HCT116 (cell line): Measurements from ENCODE around the gene TCFL5. TPM values are rescaled to one million over a fixed set of nuclear protein-coding genes. Genes with fewer than 3 reads are reported as not detected.

Experiments used
- ATAC-seq: fragments of 200-7000 bp; cut with Tn5 transposase; 2 replicates; pipeline ENCODE4 v1.9.1; 2020; ENCODE audit warnings: mild to moderate bottlenecking, moderate library complexity
- BruUV-seq: library from RNA; stranded (reverse); fragments of 400-500 nt; replicated peaks from 2 replicates; lab custom pipeline; 2021; lab: Mats Ljungman, UMichigan
- CTCF ChIA-PET: fragments of 300-600 bp; sonication (Branson Sonifier 250); formaldehyde crosslinking; loops from one replicate; lab custom pipeline; 2021; ENCODE audit warnings: antibody characterized with exemption; lab: Charles Lee
- POLR2A ChIA-PET: fragments of 300-600, 350-600 bp; sonication (Branson Sonifier 250); formaldehyde crosslinking; loops from one replicate; lab custom pipeline; 2021; ENCODE audit warnings: antibody characterized with exemption; lab: Charles Lee
- RAD21 ChIA-PET, 2 experiments: fragments of 300-600 bp; sonication (Branson Sonifier 250); formaldehyde crosslinking; loops; one replicate each; lab custom pipeline; 2023; ENCODE audit warnings: low total read pairs in 2 of 2; ENCODE audit not compliant: uncharacterized antibody in 2 of 2, unreplicated experiment in 2 of 2, low non-redundant PET in 1 of 2; lab: Charles Lee
- DNase-seq: peaks from one replicate; pipeline ENCODE4 v3.0.0-alpha.2; 2010; ENCODE audit warnings: low read depth, low spot score
- H2AFZ ChIP-seq: fragments of 200-600 bp; shearing (Covaris generic), sonication (generic); 2 replicates; pipeline ENCODE4 v1.6.1; 2017; ENCODE audit warnings: low read depth, mixed run types, mixed read lengths, antibody characterized with exemption, low read length; ENCODE audit not compliant: poor library complexity, severe bottlenecking
- H3K27ac ChIP-seq: 2 replicates; pipeline ENCODE4 v1.5.1; 2012; ENCODE audit warnings: low read depth, low read length
- H3K27me3 ChIP-seq: fragments of 200-600 bp; sonication (generic); 2 replicates; pipeline ENCODE4 v1.6.1; 2016; ENCODE audit warnings: mixed run types, low read length, mixed read lengths; ENCODE audit not compliant: insufficient read depth
- H3K36me3 ChIP-seq, 2 experiments: fragments of 200-500 bp in 1 of 2; fragments of 200-600 bp in 1 of 2; sonication (Bioruptor generic) in 1 of 2; sonication (generic) in 1 of 2; 2 replicates each; pipeline versions ENCODE4 v1.5.1 to v1.6.1; 2014 to 2016; ENCODE audit warnings: low read length in 2 of 2, inconsistent platforms in 1 of 2, mixed read lengths in 1 of 2, mixed run types in 1 of 2; ENCODE audit not compliant: insufficient read depth in 2 of 2, control insufficient read depth in 1 of 2
- H3K4me1 ChIP-seq, 2 experiments: fragments of 200-600 bp in 1 of 2; sonication (generic) in 1 of 2; 2 replicates each; pipeline versions ENCODE4 v1.5.1 to v1.6.1; 2012 to 2017; ENCODE audit warnings: low read length in 2 of 2, inconsistent platforms in 1 of 2, mild to moderate bottlenecking in 1 of 2, mixed read lengths in 1 of 2, mixed run types in 1 of 2, moderate library complexity in 1 of 2; ENCODE audit not compliant: insufficient read depth in 2 of 2, control insufficient read depth in 1 of 2
- H3K4me2 ChIP-seq: fragments of 200-600 bp; sonication (generic); 2 replicates; pipeline ENCODE4 v1.6.1; 2017; ENCODE audit warnings: mixed run types, low read length, mixed read lengths
- H3K4me3 ChIP-seq, 2 experiments: fragments of 200-600 bp in 1 of 2; sonication (generic) in 1 of 2; replicated peaks in 1 of 2; 2 replicates each; pipeline ENCODE4 v1.5.1; 2011 to 2016; ENCODE audit warnings: low read length in 2 of 2, control low read depth in 1 of 2, low read depth in 1 of 2, mild to moderate bottlenecking in 1 of 2, mixed read lengths in 1 of 2, mixed run types in 1 of 2
- H3K79me2 ChIP-seq: fragments of 200-600 bp; sonication (generic); 2 replicates; pipeline ENCODE4 v1.6.1; 2017; ENCODE audit warnings: mild to moderate bottlenecking, mixed run types, low read length, moderate library complexity, mixed read lengths; ENCODE audit not compliant: insufficient read depth
- H3K9ac ChIP-seq: fragments of 200-600 bp; sonication (generic); 2 replicates; pipeline ENCODE4 v1.6.1; 2016; ENCODE audit warnings: low read length, mixed read lengths
- H3K9me2 ChIP-seq: fragments of 200-600 bp; sonication (generic), shearing (Covaris generic); 2 replicates; pipeline ENCODE4 v1.6.1; 2017; ENCODE audit warnings: mixed run types, mild to moderate bottlenecking, moderate library complexity; ENCODE audit not compliant: insufficient read depth
- H3K9me3 ChIP-seq, 2 experiments: fragments of 200-500 bp in 1 of 2; fragments of 200-600 bp in 1 of 2; sonication (Bioruptor generic) in 1 of 2; sonication (generic) in 1 of 2; 2 replicates each; pipeline ENCODE4 v1.6.1; 2014 to 2017; ENCODE audit warnings: low read length in 2 of 2, mixed read lengths in 2 of 2, inconsistent platforms in 1 of 2, low read depth in 1 of 2, mild to moderate bottlenecking in 1 of 2, mixed run types in 1 of 2, moderate library complexity in 1 of 2; ENCODE audit not compliant: control insufficient read depth in 1 of 2, insufficient read depth in 1 of 2
- H4K20me1 ChIP-seq: fragments of 200-600 bp; sonication (generic), shearing (Covaris generic); 2 replicates; pipeline ENCODE4 v1.6.1; 2017; ENCODE audit warnings: mixed run types, mild to moderate bottlenecking, moderate library complexity; ENCODE audit not compliant: insufficient read depth
- ATF3 ChIP-seq: IDR thresholded peaks from 2 replicates; pipeline ENCODE4 v1.6.1; 2012
- CBX3 ChIP-seq: IDR thresholded peaks from 2 replicates; pipeline ENCODE4 v1.6.1; 2012; ENCODE audit warnings: low read depth
- CEBPB ChIP-seq: IDR thresholded peaks from 2 replicates; pipeline ENCODE4 v1.6.1; 2012; ENCODE audit warnings: low read depth
- EGR1 ChIP-seq: IDR thresholded peaks from 2 replicates; pipeline ENCODE4 v1.6.1; 2012; ENCODE audit warnings: low read depth
- ELF1 ChIP-seq: IDR thresholded peaks from 2 replicates; pipeline ENCODE4 v1.6.1; 2012; ENCODE audit warnings: low read depth, borderline replicate concordance
- EZH2 ChIP-seq: fragments of 200-600 bp; sonication (generic); IDR thresholded peaks from 2 replicates; pipeline ENCODE4 v1.6.1; 2017; ENCODE audit warnings: antibody characterized with exemption, mixed run types
- EZH2phosphoT487 ChIP-seq: fragments of 200-600 bp; IDR thresholded peaks from 2 replicates; pipeline ENCODE4 v1.6.1; 2018; ENCODE audit warnings: antibody characterized with exemption, borderline replicate concordance
- FOSL1 ChIP-seq: IDR thresholded peaks from 2 replicates; pipeline ENCODE4 v1.6.1; 2012; ENCODE audit warnings: low read depth
- POLR2A ChIP-seq: IDR thresholded peaks from 2 replicates; pipeline ENCODE4 v1.7.0; 2011; ENCODE audit warnings: borderline replicate concordance; ENCODE audit not compliant: insufficient read depth, insufficient read length; ENCODE audit errors: extremely low read depth
- POLR2AphosphoS5 ChIP-seq: IDR thresholded peaks from 2 replicates; pipeline ENCODE4 v1.6.1; 2011; ENCODE audit warnings: mild to moderate bottlenecking, low read depth, low read length, moderate library complexity
- RAD21 ChIP-seq: IDR thresholded peaks from 2 replicates; pipeline ENCODE4 v1.6.1; 2012; ENCODE audit warnings: low read depth, mild to moderate bottlenecking
- SIN3A ChIP-seq: IDR thresholded peaks from 2 replicates; pipeline ENCODE4 v1.6.1; 2012; ENCODE audit warnings: low read depth
- SRF ChIP-seq: IDR thresholded peaks from 2 replicates; pipeline ENCODE4 v1.6.1; 2012; ENCODE audit warnings: low read depth
- TCF7L2 ChIP-seq: IDR thresholded peaks from 2 replicates; pipeline ENCODE4 v1.7.0; 2011; ENCODE audit warnings: borderline replicate concordance, inconsistent platforms; ENCODE audit not compliant: insufficient read depth, insufficient read length; ENCODE audit errors: extremely low read depth
- YY1 ChIP-seq: IDR thresholded peaks from 2 replicates; pipeline ENCODE4 v1.6.1; 2011; ENCODE audit warnings: low read length, low read depth, moderate library complexity, mild to moderate bottlenecking; ENCODE audit not compliant: insufficient replicate concordance; ENCODE audit errors: extremely low read depth
- ZFX ChIP-seq: fragments of 450-650 bp; IDR thresholded peaks from 2 replicates; pipeline ENCODE4 v1.6.1; 2017
- intact Hi-C: fragments of 100-400 bp; cut with micrococcal nuclease; formaldehyde crosslinking; loops from 2 replicates; pipeline ENCODE4 v1.10.0; 2022
- total RNA-seq: library from RNA; stranded (reverse); gene quantifications from one replicate; pipeline ENCODE4 v1.2.1, GENCODE V29; 2021; ENCODE audit not compliant: unreplicated experiment
- TF ChIP-seq, protein P1 (sequence below), 3 experiments: fragments of 200-600 bp in 1 of 3; sonication (generic) in 1 of 3; IDR thresholded peaks in 2 of 3; conservative IDR thresholded peaks in 1 of 3; 2 replicates each; pipeline ENCODE4 v1.5.1; 2012 to 2017; ENCODE audit warnings: low read depth in 2 of 3, low read length in 2 of 3, antibody characterized with exemption in 1 of 3, borderline replicate concordance in 1 of 3, control low read depth in 1 of 3, mild to moderate bottlenecking in 1 of 3, mixed read lengths in 1 of 3, mixed run types in 1 of 3, moderate library complexity in 1 of 3; ENCODE audit not compliant: insufficient read depth in 1 of 3
- TF ChIP-seq, protein P2 (sequence below): IDR thresholded peaks from 2 replicates; pipeline ENCODE4 v1.6.1; 2012
- TF ChIP-seq, protein P3 (sequence below): IDR thresholded peaks from 2 replicates; pipeline ENCODE4 v1.6.1; 2012; ENCODE audit warnings: low read depth

The TCFL5 gene
- total RNA-seq, 1 experiment from 2014 or later, result 20.4 TPM

GRCh38 chr20:62821726-62822210 is 39.9 kb downstream of the TCFL5 start (continued):
- TF ChIP-seq RAD21, result no peak
- TF ChIP-seq ELF1, result no peak
- TF ChIP-seq SRF, result no peak
- TF ChIP-seq ATF3, result no peak
- no peak for TF ChIP-seq YY1
- TF ChIP-seq EZH2, result no peak
- TF ChIP-seq TCF7L2, result no peak
- no peak for TF ChIP-seq EZH2phosphoT487
- TF ChIP-seq, protein P1, sequence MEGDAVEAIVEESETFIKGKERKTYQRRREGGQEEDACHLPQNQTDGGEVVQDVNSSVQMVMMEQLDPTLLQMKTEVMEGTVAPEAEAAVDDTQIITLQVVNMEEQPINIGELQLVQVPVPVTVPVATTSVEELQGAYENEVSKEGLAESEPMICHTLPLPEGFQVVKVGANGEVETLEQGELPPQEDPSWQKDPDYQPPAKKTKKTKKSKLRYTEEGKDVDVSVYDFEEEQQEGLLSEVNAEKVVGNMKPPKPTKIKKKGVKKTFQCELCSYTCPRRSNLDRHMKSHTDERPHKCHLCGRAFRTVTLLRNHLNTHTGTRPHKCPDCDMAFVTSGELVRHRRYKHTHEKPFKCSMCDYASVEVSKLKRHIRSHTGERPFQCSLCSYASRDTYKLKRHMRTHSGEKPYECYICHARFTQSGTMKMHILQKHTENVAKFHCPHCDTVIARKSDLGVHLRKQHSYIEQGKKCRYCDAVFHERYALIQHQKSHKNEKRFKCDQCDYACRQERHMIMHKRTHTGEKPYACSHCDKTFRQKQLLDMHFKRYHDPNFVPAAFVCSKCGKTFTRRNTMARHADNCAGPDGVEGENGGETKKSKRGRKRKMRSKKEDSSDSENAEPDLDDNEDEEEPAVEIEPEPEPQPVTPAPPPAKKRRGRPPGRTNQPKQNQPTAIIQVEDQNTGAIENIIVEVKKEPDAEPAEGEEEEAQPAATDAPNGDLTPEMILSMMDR (IDR thresholded peaks at IDR 0.05 in 2 of 3, conservative IDR thresholded peaks at IDR 0.05 in 1 of 3; ENCODE audit: borderline replicate concordance in 1 of 3, insufficient read depth in 1 of 3, low read depth in 2 of 3, low read length in 2 of 3), result no peak
- TF ChIP-seq POLR2A, result no peak
- TF ChIP-seq ZFX, result no peak
- TF ChIP-seq, protein P2, sequence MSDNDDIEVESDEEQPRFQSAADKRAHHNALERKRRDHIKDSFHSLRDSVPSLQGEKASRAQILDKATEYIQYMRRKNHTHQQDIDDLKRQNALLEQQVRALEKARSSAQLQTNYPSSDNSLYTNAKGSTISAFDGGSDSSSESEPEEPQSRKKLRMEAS, result no peak

- ChIA-PET POLR2A (no interaction called here), CTCF (no interaction called here), RAD21 (no interaction called here)
- Histone ChIP-seq H3K4me1 (peaks cover 60 to 73% of the 10 kb centered on the region in 2 experiments), H3K79me2 (no peaks in the 10 kb centered on the region), H3K4me2 (no peak overlapping the region), H3K9me3 (no peaks in the 10 kb centered on the region), H3K27ac (no peak overlapping the region; the same call in 1 of the 2 replicates), H3K36me3 (no peaks in the 10 kb centered on the region), H3K27me3 (no peaks in the 10 kb centered on the region), H4K20me1 (no peaks in the 10 kb centered on the region), H3K4me3 (no peak overlapping the region), H3K9me2 (no peaks in the 10 kb centered on the region), H2AFZ (no peak overlapping the region), H3K9ac (no peak overlapping the region)
- intact Hi-C loops, result no loop called here
- DNase-seq (no peak), ATAC-seq (no peak)
- no peak for TF ChIP-seq SIN3A
- TF ChIP-seq FOSL1, result no peak
- TF ChIP-seq SRF, result no peak
- TF ChIP-seq CEBPB, result no peak
- no peak for TF ChIP-seq RAD21
- TF ChIP-seq EGR1, result no peak
- no peak for TF ChIP-seq CBX3
- TF ChIP-seq POLR2A, result no peak
- no peak for TF ChIP-seq POLR2AphosphoS5
- TF ChIP-seq ELF1, result no peak
- TF ChIP-seq, protein P3, sequence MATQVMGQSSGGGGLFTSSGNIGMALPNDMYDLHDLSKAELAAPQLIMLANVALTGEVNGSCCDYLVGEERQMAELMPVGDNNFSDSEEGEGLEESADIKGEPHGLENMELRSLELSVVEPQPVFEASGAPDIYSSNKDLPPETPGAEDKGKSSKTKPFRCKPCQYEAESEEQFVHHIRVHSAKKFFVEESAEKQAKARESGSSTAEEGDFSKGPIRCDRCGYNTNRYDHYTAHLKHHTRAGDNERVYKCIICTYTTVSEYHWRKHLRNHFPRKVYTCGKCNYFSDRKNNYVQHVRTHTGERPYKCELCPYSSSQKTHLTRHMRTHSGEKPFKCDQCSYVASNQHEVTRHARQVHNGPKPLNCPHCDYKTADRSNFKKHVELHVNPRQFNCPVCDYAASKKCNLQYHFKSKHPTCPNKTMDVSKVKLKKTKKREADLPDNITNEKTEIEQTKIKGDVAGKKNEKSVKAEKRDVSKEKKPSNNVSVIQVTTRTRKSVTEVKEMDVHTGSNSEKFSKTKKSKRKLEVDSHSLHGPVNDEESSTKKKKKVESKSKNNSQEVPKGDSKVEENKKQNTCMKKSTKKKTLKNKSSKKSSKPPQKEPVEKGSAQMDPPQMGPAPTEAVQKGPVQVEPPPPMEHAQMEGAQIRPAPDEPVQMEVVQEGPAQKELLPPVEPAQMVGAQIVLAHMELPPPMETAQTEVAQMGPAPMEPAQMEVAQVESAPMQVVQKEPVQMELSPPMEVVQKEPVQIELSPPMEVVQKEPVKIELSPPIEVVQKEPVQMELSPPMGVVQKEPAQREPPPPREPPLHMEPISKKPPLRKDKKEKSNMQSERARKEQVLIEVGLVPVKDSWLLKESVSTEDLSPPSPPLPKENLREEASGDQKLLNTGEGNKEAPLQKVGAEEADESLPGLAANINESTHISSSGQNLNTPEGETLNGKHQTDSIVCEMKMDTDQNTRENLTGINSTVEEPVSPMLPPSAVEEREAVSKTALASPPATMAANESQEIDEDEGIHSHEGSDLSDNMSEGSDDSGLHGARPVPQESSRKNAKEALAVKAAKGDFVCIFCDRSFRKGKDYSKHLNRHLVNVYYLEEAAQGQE, result no peak
- TF ChIP-seq EZH2, result no peak
- no TSS peak for BruUV-seq
These were observed 40.5 kb downstream of the TCFL5 start for GRCh38 chr20:62820962-62821725.
